ENCODE results near the gene KCNJ14.

GRCh38 chr19:48478339-48479256, 23.2 kb downstream of the KCNJ14 start:
- no peak for TF ChIP-seq POLR2AphosphoS5 (IDR thresholded peaks at IDR 0.05)
- no peak for TF ChIP-seq POLR2A (IDR thresholded peaks at IDR 0.05)
- no peak for TF ChIP-seq CTCF (IDR thresholded peaks at IDR 0.05)
